IPS-18c (cell line): ENCODE results near the gene FAM9B.

Experiments used
- H3K4me3 ChIP-seq: 2 replicates; pipeline ENCODE4 v1.7.0; 2013; ENCODE audit warnings: low read depth, mild to moderate bottlenecking, low read length, moderate library complexity; ENCODE audit not compliant: insufficient read depth
- H3K9me3 ChIP-seq: one replicate; pipeline ENCODE4 v1.6.1; 2013; ENCODE audit warnings: mild to moderate bottlenecking, low read length, moderate library complexity; ENCODE audit not compliant: control insufficient read depth, insufficient read depth

FAM9B gene

DNA sequence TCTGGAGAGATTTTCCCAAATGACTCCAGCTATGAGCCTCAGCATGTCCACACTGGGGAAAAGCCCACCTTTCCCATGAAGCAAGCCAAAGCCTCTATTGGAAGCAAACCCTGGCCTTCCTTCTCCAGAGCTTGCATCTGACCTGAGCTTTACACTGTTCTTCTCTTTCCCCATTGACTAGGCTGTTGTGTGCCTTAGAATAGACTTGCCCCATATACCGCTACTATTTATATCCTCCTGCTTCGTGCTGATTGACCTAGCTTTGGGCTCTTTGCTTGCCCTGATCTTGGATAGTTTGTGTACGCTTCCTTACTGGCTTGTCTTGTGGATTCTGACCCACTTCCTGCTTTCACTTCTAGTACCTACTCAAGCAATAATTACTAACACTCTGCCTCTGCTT is 30.9 kb downstream of the FAM9B start:
- Histone ChIP-seq H3K9me3 (no peaks in the 10 kb centered on the region), H3K4me3 (no peak overlapping the region)

- no peak overlapping the region for H3K4me3 ChIP-seq
Measured at GRCh38 chrX:8988446-8988845, 45.5 kb downstream of the FAM9B start.

GRCh38 chrX:8987672-8988250 is 46.2 kb downstream of the FAM9B start:
- Histone ChIP-seq H3K9me3 (peaks cover 15% of the 10 kb centered on the region), H3K4me3 (no peak overlapping the region)

More at GRCh38 chrX:8988446-8988845, 45.5 kb downstream of the FAM9B start:
- H3K9me3 ChIP-seq = peaks cover 15% of the 10 kb centered on the region

- H3K4me3 ChIP-seq = no peak overlapping the region
Measured at GRCh38 chrX:8984231-8984630, 49.7 kb downstream of the FAM9B start.

DNA sequence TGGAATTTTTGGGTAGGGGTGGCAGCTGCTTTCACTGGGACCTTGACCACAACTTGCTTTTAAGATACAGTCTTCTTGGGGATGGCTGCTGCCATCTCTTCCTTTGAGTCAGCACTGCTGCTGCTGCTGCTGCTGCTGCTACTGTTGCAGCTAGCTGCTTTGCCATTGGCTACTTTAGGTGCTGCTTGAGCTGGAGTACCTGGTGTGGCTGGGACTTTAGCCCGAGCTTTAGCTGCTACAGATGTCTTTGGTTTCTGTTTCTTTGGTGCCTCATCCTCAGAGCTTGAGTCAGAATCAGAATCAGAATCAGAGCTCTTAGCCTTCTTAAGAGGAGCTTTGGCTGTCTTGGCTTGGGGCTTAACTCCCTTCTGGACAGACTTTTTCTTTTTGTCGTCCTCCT is 52.2 kb downstream of the FAM9B start:
- peaks cover 11% of the 10 kb centered on the region for H3K9me3 ChIP-seq
- H3K4me3 ChIP-seq = no peak overlapping the region

More at GRCh38 chrX:8984231-8984630, 49.7 kb downstream of the FAM9B start:
- H3K9me3 ChIP-seq = peaks cover 22% of the 10 kb centered on the region

GRCh38 chrX:8980756-8981155 is 53.2 kb downstream of the FAM9B start:
- H3K4me3 ChIP-seq = no peak overlapping the region

More at GRCh38 chrX:8980756-8981155, 53.2 kb downstream of the FAM9B start:
- H3K9me3 ChIP-seq = peaks cover 11% of the 10 kb centered on the region
